GM06990 (cell line): ENCODE measurements around the gene TMEM94.
A peak's percentile ranks its signal among the peaks of the same experiment; 100 is the strongest.

Source experiments
- DNase-seq: peaks from one replicate; pipeline ENCODE4 v3.0.0-alpha.2; 2011; ENCODE audit not compliant: insufficient read length; ENCODE audit errors: extremely low read depth
- H3K27me3 ChIP-seq: replicated peaks from 2 replicates; pipeline ENCODE4 v1.6.0; 2011; ENCODE audit warnings: low read length; ENCODE audit not compliant: control insufficient read depth, insufficient read depth
- H3K36me3 ChIP-seq: 2 replicates; pipeline ENCODE4 v1.5.1; 2011; ENCODE audit warnings: low read length; ENCODE audit not compliant: control insufficient read depth, insufficient read depth
- H3K4me3 ChIP-seq: replicated peaks from 2 replicates; pipeline ENCODE4 v1.5.1; 2011; ENCODE audit warnings: low read depth, mild to moderate bottlenecking, control low read depth, low read length
- TF ChIP-seq, protein P1 (sequence below): IDR thresholded peaks from 2 replicates; pipeline ENCODE4 v1.5.1; 2011; ENCODE audit warnings: low read length, control low read depth, mild to moderate bottlenecking, inconsistent platforms; ENCODE audit not compliant: insufficient read depth, poor library complexity, severe bottlenecking

TMEM94 gene

DNA sequence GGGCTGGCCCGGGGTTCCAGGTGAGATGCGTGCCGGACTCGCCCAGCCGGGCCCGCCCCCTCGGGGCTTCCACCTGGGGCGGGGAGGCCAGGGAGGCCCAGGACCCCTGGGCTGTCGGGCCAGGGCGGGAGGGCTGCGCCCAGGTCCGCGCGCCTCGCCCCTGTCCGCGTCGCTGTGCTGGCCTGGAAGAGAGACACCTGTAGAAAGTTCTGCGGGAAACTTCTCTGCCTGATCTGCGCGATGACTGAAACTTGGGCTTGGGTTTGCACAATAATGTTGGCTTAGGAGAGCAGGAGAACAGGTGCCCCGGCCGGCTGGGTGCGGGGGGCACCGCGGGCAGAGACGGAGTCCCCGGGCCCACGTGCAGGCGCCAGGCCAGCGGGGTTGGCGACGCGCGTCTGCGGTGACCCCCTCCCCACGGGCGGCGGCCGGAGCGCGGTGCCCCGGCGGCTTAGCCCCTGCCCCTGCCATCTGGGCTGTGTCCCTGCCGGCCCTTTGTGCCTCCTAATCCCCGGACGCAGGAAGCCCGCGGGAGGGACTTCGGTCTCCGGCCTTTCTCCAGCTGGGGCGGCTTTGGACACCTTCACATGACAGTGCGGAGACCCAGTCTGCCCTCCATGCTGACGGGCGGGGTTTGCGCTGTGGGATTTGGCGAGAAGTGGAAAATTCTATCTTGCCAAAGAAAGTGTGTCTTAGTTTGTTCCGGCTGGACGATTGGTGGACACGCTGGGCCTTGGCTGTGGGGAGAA, 69.5 kb downstream of the TMEM94 start:
- peak overlapping the region; percentile 66 for H3K4me3 ChIP-seq
- H3K27me3 ChIP-seq: no peaks in the 10 kb centered on the region
- H3K36me3 ChIP-seq: peaks cover 2% of the 10 kb centered on the region
- no peak for DNase-seq
- TF ChIP-seq, protein P1, sequence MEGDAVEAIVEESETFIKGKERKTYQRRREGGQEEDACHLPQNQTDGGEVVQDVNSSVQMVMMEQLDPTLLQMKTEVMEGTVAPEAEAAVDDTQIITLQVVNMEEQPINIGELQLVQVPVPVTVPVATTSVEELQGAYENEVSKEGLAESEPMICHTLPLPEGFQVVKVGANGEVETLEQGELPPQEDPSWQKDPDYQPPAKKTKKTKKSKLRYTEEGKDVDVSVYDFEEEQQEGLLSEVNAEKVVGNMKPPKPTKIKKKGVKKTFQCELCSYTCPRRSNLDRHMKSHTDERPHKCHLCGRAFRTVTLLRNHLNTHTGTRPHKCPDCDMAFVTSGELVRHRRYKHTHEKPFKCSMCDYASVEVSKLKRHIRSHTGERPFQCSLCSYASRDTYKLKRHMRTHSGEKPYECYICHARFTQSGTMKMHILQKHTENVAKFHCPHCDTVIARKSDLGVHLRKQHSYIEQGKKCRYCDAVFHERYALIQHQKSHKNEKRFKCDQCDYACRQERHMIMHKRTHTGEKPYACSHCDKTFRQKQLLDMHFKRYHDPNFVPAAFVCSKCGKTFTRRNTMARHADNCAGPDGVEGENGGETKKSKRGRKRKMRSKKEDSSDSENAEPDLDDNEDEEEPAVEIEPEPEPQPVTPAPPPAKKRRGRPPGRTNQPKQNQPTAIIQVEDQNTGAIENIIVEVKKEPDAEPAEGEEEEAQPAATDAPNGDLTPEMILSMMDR: no peak

DNA sequence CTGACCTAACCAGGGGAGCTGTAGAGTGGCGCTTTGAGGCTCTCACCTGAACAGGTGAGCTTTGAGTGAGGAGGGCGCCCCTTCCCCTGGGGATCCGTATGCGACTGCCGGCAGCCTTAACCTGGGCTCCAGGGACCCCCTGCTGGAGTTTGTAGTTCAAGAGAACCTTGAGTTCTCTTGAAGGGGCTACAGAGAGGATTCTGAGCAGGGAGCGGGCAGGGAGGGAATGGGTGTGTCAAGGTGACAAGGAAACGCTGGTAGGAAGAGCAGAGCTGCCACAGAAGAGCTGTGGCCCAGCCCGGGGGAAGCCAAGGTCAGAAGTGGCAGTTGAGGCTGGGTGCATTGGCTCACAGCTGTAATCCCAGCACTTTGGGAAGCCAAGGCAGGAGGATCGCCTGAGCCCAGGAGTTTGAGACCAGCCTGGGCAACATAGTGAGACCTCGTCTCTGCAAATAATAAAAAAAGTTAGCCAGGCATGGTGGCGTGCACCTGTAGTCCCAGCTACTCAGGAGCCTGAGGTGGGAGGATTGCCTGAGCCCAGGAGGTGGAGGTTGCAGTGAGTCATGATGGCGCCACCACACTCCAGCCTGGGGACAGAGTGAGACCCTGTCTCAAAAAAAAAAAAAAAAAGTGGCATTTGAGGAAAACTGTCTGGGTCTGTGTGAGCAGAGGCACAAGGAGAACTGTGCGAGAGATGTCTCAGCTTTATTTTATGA, 70.3 kb downstream of the TMEM94 start:
- H3K27me3 ChIP-seq: no peaks in the 10 kb centered on the region
- H3K4me3 ChIP-seq: no peak overlapping the region
- no peak for DNase-seq
- no peaks in the 10 kb centered on the region; the same call in 1 of the 2 replicates for H3K36me3 ChIP-seq
- TF ChIP-seq, protein P1: no peak

- Histone ChIP-seq H3K4me3 (no peak overlapping the region), H3K27me3 (no peaks in the 10 kb centered on the region), H3K36me3 (no peaks in the 10 kb centered on the region)
- TF ChIP-seq, protein P1: no peak
- no peak for DNase-seq
These were observed 74.6 kb downstream of the TMEM94 start for GRCh38 chr17:75530837-75531720.

DNA sequence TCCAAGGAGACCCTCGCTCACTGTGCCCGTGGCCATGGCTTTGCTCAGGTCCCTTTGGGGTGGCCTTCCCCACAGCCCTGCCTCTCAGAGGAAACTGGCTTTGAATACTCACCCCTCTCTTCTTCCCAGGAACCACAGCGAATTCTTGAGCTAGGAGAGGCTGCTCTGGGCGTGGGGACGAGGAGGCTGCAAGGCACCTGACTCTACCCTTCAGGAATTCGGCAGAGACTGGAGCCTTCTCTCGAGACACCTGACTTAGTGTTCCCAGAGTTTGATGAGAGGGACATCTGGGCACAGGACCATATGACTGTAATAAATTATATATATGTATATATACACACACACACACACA, 75.3 kb downstream of the TMEM94 start:
- TF ChIP-seq, protein P1: no peak
- Histone ChIP-seq H3K36me3 (no peaks in the 10 kb centered on the region), H3K4me3 (no peak overlapping the region), H3K27me3 (no peaks in the 10 kb centered on the region)
- no peak for DNase-seq

DNA sequence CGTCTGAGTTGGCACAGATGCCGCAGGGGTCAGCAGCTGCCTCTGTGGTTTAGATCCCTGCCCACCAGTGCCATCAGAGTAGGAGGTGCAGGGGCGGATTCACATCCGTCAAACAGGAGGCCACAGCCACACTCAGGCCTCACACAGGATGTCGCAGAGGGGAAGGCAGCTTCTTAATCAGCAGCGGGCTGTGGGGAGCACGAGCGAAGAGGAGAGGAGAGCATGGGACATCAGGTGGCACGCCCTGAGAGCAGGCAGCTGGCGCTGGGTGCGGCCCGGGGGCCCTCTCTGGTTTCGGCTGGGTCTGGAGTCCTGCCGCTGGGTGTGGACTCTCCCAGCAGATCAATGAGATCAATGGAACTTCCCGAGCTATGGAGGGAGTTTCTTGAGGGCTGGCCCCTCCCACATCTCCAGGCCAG, 78.7 kb downstream of the TMEM94 start:
- Histone ChIP-seq H3K4me3 (no peak overlapping the region), H3K36me3 (no peaks in the 10 kb centered on the region), H3K27me3 (no peaks in the 10 kb centered on the region)
- TF ChIP-seq, protein P1: no peak
- DNase-seq: peak; percentile 71
